GM12872 (cell line): ENCODE measurements around the gene KIRREL3.

Source experiments
- CTCF ChIP-seq: IDR thresholded peaks from 3 replicates; pipeline ENCODE4 v1.5.1; 2011; ENCODE audit warnings: low read depth, mild to moderate bottlenecking, low read length, moderate library complexity; ENCODE audit not compliant: insufficient read depth

KIRREL3 gene

GRCh38 chr11:126630488-126630887, 370.1 kb downstream of the KIRREL3 start:
- no peak for TF ChIP-seq CTCF

GRCh38 chr11:126628790-126629621, 371.6 kb downstream of the KIRREL3 start:
- no peak for TF ChIP-seq CTCF

GRCh38 chr11:126628450-126628789, 372.1 kb downstream of the KIRREL3 start:
- TF ChIP-seq CTCF, result no peak

- no peak for TF ChIP-seq CTCF
These were observed 373.1 kb downstream of the KIRREL3 start for GRCh38 chr11:126627421-126627820.

- no peak for TF ChIP-seq CTCF
These were observed 376.1 kb downstream of the KIRREL3 start for GRCh38 chr11:126624506-126624905.

GRCh38 chr11:126619516-126619915, 381.1 kb downstream of the KIRREL3 start:
- no peak for TF ChIP-seq CTCF

GRCh38 chr11:126615845-126616244, 384.7 kb downstream of the KIRREL3 start:
- no peak for TF ChIP-seq CTCF
